Endodermal cell (in vitro differentiated cells): ENCODE measurements around the gene KLF3. TPM values are rescaled to one million over a fixed set of nuclear protein-coding genes. Genes with fewer than 3 reads are reported as not detected.

ENCODE experiments used
- DNase-seq: peaks from one replicate; pipeline ENCODE4 v3.0.0-alpha.2; 2017
- H3K27ac ChIP-seq: 2 replicates; pipeline ENCODE4 v1.5.1; 2013; ENCODE audit warnings: mild to moderate bottlenecking, low read depth, low read length, moderate library complexity
- H3K27me3 ChIP-seq: 2 replicates; pipeline ENCODE4 v1.6.1; 2013; ENCODE audit warnings: mild to moderate bottlenecking, low read length, moderate library complexity; ENCODE audit not compliant: insufficient read depth, control insufficient read depth, poor library complexity, severe bottlenecking
- H3K36me3 ChIP-seq: 2 replicates; pipeline ENCODE4 v1.7.0; 2013; ENCODE audit warnings: mild to moderate bottlenecking, low read length, moderate library complexity; ENCODE audit not compliant: control insufficient read depth, insufficient read depth
- H3K4me1 ChIP-seq: one replicate; pipeline ENCODE4 v1.7.0; 2013; ENCODE audit warnings: low read length; ENCODE audit not compliant: control insufficient read depth, insufficient read depth
- H3K4me3 ChIP-seq: 2 replicates; pipeline ENCODE4 v1.5.1; 2013; ENCODE audit warnings: mild to moderate bottlenecking, low read length, moderate library complexity
- H3K9ac ChIP-seq: 2 replicates; pipeline ENCODE4 v1.6.1; 2013; ENCODE audit warnings: mild to moderate bottlenecking, low read length, moderate library complexity; ENCODE audit not compliant: poor library complexity, severe bottlenecking; ENCODE audit errors: extremely low read depth
- H3K9me3 ChIP-seq: 2 replicates; pipeline ENCODE4 v1.6.1; 2013; ENCODE audit warnings: mild to moderate bottlenecking, low read length, moderate library complexity; ENCODE audit not compliant: control insufficient read depth
- H3K27ac Mint-ChIP-seq: 2 replicates; pipeline ENCODE4 v1.8.0; 2020; ENCODE audit warnings: mixed read lengths
- H3K27me3 Mint-ChIP-seq: 2 replicates; pipeline ENCODE4 v1.8.0; 2021; ENCODE audit warnings: mild to moderate bottlenecking, mixed read lengths; ENCODE audit not compliant: insufficient read depth
- H3K36me3 Mint-ChIP-seq: 2 replicates; pipeline ENCODE4 v1.8.0; 2020; ENCODE audit warnings: low read depth, mixed read lengths
- H3K4me1 Mint-ChIP-seq: 2 replicates; pipeline ENCODE4 v1.8.0; 2020; ENCODE audit warnings: mixed read lengths
- H3K4me3 Mint-ChIP-seq: 2 replicates; pipeline ENCODE4 v1.8.0; 2020; ENCODE audit warnings: mild to moderate bottlenecking, moderate library complexity, mixed read lengths
- H3K9me3 Mint-ChIP-seq: 2 replicates; pipeline ENCODE4 v1.8.0; 2020; ENCODE audit warnings: mild to moderate bottlenecking, mixed read lengths
- WGBS, 2 experiments: methylation state at CpG; one replicate each; pipeline versions ENCODE4 v1.1.5 to v1.1.7; 2013; ENCODE audit warnings: missing lambda C conversion rate in 2 of 2, mixed read lengths in 1 of 2; ENCODE audit not compliant: insufficient coverage in 1 of 2, insufficient read length in 1 of 2; 5-methylcytosine and 5-hydroxymethylcytosine counted together
- total RNA-seq, 2 donors: library from RNA; stranded (reverse); fragmentation: NEBNext Ultra II Directional in 1 of 2; extraction: Animal tissue kit (Norgen Biotek cat#: 25700) in 1 of 2; gene quantifications; 2 replicates in 1 of 2; 3 replicates in 1 of 2; pipeline ENCODE4 v1.2.1, GENCODE V29; 2021
- TF ChIP-seq, protein P1 (sequence below): fragments of 200-600 bp; sonication (generic); conservative IDR thresholded peaks from 2 replicates; pipeline ENCODE4 v1.5.0; 2021; ENCODE audit warnings: antibody characterized with exemption, mild to moderate bottlenecking

KLF3 gene
- total RNA-seq, 2 donors from 2014 or later: 20.7 to 28.2 TPM

DNA sequence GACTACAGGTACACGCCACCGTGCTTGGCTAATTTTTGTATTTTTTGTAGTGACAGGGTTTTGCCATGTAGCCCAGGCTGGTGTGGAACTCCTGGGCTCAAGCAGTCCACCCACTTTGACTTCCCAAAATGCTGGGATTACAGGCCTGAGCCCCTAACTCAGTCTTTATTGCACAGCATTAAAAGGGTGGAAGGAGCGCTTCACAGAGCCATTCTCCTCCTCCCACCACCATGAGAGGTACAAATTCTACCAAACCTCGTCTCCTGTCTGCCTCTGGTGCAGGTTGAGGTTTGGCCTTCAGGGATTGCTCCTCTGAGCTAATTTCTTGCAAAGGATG, 66.5 kb downstream of the KLF3 start:
- H3K4me1 ChIP-seq: no peaks in the 10 kb centered on the region
- TF ChIP-seq, protein P1, sequence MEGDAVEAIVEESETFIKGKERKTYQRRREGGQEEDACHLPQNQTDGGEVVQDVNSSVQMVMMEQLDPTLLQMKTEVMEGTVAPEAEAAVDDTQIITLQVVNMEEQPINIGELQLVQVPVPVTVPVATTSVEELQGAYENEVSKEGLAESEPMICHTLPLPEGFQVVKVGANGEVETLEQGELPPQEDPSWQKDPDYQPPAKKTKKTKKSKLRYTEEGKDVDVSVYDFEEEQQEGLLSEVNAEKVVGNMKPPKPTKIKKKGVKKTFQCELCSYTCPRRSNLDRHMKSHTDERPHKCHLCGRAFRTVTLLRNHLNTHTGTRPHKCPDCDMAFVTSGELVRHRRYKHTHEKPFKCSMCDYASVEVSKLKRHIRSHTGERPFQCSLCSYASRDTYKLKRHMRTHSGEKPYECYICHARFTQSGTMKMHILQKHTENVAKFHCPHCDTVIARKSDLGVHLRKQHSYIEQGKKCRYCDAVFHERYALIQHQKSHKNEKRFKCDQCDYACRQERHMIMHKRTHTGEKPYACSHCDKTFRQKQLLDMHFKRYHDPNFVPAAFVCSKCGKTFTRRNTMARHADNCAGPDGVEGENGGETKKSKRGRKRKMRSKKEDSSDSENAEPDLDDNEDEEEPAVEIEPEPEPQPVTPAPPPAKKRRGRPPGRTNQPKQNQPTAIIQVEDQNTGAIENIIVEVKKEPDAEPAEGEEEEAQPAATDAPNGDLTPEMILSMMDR: no peak
- H3K36me3 Mint-ChIP-seq: no peaks in the 10 kb centered on the region
- no peak overlapping the region for H3K4me3 Mint-ChIP-seq
- H3K27me3 ChIP-seq: no peaks in the 10 kb centered on the region
- H3K27me3 Mint-ChIP-seq: no peaks in the 10 kb centered on the region
- no peak overlapping the region for H3K27ac ChIP-seq
- H3K4me3 ChIP-seq: no peak overlapping the region
- no peaks in the 10 kb centered on the region for H3K9me3 ChIP-seq
- H3K4me1 Mint-ChIP-seq: peaks cover 19% of the 10 kb centered on the region
- peaks cover 11% of the 10 kb centered on the region for H3K9me3 Mint-ChIP-seq
- WGBS, 2 experiments: 87 to 100% methylated on average over 1 to 4 of the region's 4 CpGs
- no peaks in the 10 kb centered on the region for H3K36me3 ChIP-seq
- no peak for DNase-seq
- no peak overlapping the region for H3K9ac ChIP-seq
- no peak overlapping the region for H3K27ac Mint-ChIP-seq

DNA sequence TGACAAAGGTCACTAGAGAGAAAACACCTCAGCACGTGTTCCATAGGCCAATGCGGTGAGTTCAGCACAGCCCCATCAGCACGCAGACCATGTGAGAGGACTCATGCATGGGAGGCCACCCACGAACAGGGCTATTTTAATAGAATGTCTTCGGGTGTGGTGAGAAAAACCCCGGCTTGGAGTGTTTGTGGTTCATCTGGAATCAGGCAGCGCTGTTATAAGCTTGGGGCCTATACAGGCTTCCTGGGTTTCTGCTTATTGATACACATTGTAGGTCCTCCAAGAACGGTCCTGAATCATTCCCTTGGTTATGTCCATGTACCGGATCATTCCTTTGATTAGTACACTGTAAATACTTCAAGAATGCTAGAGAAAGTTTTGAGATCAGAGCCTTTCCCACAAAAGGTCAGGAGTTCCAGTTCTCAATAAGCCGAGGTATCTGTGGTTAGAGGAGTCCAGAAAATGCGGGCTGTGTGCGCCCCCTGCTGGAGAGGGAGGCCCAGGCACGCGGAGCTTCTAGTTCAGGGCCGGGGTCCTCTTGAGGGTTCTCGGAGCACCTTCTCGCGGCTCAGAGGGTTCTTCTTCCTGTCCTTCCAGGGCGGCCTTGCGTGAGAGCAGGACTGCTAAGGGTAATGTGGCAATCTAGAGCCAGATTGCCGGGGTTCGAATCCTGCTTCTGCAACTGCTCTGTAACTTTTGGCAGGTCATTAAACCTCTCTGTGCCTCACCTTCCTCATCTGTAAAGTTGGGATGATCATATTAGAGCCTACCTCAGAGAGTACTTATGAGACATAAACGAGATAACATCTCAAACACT, 67.0 kb downstream of the KLF3 start:
- H3K4me3 Mint-ChIP-seq: no peak overlapping the region
- Histone ChIP-seq H3K9me3 (no peaks in the 10 kb centered on the region), H3K4me3 (no peak overlapping the region), H3K27ac (no peak overlapping the region), H3K4me1 (no peaks in the 10 kb centered on the region), H3K27me3 (no peaks in the 10 kb centered on the region), H3K36me3 (no peaks in the 10 kb centered on the region), H3K9ac (no peak overlapping the region)
- peak; percentile 98 for DNase-seq
- TF ChIP-seq, protein P1: peak; percentile 98
- H3K27me3 Mint-ChIP-seq: no peaks in the 10 kb centered on the region
- H3K27ac Mint-ChIP-seq: no peak overlapping the region
- peaks cover 18% of the 10 kb centered on the region for H3K4me1 Mint-ChIP-seq
- H3K36me3 Mint-ChIP-seq: no peaks in the 10 kb centered on the region
- H3K9me3 Mint-ChIP-seq: peaks cover 11% of the 10 kb centered on the region
- WGBS, 2 experiments: 50 to 60% methylated on average over 13 to 23 of the region's 23 CpGs

DNA sequence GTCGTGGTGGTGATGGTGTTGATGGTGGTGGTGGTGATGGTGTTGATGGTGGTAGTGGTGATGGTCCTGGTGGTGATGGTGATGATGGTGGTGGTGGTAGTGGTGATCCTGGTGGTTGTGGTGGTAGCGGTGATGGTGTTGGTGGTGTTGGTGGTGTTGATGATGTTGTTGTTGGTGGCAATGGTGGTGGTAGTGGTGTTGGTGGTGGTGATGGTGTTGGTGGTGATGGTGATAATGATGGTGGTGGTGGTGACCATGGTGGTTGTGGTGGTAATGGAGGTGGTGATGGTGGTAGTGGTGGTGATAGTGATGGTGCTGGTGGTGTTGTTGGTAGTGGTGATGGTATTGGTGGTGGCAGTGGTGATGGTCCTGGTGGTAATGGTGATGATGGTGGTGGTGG, 69.7 kb downstream of the KLF3 start:
- H3K4me3 Mint-ChIP-seq: no peak overlapping the region
- no peak for DNase-seq
- H3K36me3 Mint-ChIP-seq: no peaks in the 10 kb centered on the region
- no peak overlapping the region for H3K4me3 ChIP-seq
- no peaks in the 10 kb centered on the region for H3K27me3 ChIP-seq
- H3K27ac ChIP-seq: no peak overlapping the region
- WGBS, 2 experiments: 86% methylated on average over 2 of the region's 2 CpGs; no CpG with 5 or more reads in 1 of the 2 experiments
- no peaks in the 10 kb centered on the region for H3K4me1 ChIP-seq
- peaks cover 11% of the 10 kb centered on the region for H3K9me3 Mint-ChIP-seq
- H3K36me3 ChIP-seq: no peaks in the 10 kb centered on the region
- TF ChIP-seq, protein P1: no peak
- no peak overlapping the region for H3K9ac ChIP-seq
- no peaks in the 10 kb centered on the region for H3K27me3 Mint-ChIP-seq
- H3K27ac Mint-ChIP-seq: no peak overlapping the region
- H3K4me1 Mint-ChIP-seq: peaks cover 6% of the 10 kb centered on the region
- no peaks in the 10 kb centered on the region for H3K9me3 ChIP-seq
